ENCODE measurements around the gene RIPOR2.

RIPOR2 gene

DNA sequence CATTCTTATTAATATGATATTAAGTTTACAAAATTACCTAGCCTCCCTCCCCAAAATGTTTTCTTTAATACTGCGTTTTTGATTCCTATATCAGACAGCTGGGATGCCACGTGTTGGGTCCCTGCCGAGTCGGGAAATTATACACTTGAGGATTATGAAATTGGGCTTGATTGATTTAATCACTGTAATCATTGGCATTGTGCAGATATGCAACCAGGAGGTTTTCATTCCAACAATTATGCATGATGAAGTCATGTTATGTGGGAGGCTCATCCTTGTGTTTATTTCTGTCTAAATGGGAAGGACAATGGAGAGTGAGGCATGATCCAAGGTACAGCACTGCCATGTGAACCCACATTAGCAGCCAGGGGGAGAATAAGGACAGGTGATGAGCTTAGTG, 30.6 kb upstream of the RIPOR2 start:
- no peak for DNase-seq (ENCODE audit: extremely low read depth, low read depth)
- TF ChIP-seq, protein P1, sequence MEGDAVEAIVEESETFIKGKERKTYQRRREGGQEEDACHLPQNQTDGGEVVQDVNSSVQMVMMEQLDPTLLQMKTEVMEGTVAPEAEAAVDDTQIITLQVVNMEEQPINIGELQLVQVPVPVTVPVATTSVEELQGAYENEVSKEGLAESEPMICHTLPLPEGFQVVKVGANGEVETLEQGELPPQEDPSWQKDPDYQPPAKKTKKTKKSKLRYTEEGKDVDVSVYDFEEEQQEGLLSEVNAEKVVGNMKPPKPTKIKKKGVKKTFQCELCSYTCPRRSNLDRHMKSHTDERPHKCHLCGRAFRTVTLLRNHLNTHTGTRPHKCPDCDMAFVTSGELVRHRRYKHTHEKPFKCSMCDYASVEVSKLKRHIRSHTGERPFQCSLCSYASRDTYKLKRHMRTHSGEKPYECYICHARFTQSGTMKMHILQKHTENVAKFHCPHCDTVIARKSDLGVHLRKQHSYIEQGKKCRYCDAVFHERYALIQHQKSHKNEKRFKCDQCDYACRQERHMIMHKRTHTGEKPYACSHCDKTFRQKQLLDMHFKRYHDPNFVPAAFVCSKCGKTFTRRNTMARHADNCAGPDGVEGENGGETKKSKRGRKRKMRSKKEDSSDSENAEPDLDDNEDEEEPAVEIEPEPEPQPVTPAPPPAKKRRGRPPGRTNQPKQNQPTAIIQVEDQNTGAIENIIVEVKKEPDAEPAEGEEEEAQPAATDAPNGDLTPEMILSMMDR (IDR thresholded peaks at IDR 0.05; ENCODE audit: low read depth, low read length, missing control alignments): no peak
- no peak overlapping the region for H3K4me3 ChIP-seq (replicated peaks; ENCODE audit: low read depth, low read length)

DNA sequence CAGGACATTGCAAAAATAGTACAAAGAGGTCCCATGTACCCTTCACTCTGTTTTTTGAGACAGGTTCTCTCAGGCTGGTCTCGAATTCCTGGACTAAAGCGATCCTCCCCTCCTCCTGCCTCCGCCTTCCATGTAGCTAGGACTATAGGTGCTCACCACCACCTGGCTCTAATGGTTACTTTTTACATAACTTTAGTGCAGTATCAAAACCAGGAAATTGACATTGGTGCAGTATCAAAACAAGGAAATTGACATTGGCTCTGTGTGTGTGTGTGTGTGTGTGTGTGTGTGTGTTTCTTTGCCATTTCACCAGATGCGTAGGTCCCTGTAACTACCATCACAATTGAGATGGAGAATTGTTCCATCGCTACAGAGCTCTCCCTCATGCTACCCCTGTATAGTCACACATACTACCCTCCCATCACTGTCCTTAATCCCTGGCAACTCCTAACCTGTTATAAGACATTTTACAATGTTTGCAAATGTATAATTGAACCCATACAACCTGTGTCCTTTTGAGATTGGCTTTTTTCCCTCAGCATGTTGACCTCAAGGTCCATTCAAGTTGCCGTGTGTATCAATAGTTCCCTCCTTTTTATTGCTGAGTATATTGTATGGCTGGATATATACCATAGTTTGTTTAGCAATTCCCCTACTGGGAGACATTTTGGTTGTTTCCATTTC, 28.3 kb upstream of the RIPOR2 start:
- H3K4me3 ChIP-seq (replicated peaks; ENCODE audit: low read depth, low read length): no peak overlapping the region
- TF ChIP-seq, protein P1 (IDR thresholded peaks at IDR 0.05; ENCODE audit: low read depth, low read length, missing control alignments): no peak
- DNase-seq (ENCODE audit: extremely low read depth, low read depth): no peak

DNA sequence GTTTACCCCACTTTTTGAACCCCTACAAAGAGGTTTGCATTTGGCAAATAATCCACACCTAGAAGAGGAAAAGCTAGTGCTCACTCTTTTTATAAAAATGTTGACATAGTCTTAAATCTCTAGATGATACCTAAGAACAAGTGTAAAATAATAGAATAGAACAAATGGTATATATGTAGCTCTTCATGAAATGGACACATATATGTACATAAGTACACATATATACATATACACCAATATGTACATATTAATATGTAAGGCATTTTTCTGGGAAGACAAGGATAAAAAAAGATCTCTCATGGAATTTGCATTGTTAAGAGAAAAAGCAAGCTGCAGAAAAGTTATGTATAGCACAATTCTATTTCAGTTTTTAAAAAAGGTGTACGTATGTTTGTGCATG, 27.6 kb upstream of the RIPOR2 start:
- H3K4me3 ChIP-seq (replicated peaks; ENCODE audit: low read depth, low read length): no peak overlapping the region
- no peak for DNase-seq (ENCODE audit: extremely low read depth, low read depth)
- TF ChIP-seq, protein P1 (IDR thresholded peaks at IDR 0.05; ENCODE audit: low read depth, low read length, missing control alignments): no peak

DNA sequence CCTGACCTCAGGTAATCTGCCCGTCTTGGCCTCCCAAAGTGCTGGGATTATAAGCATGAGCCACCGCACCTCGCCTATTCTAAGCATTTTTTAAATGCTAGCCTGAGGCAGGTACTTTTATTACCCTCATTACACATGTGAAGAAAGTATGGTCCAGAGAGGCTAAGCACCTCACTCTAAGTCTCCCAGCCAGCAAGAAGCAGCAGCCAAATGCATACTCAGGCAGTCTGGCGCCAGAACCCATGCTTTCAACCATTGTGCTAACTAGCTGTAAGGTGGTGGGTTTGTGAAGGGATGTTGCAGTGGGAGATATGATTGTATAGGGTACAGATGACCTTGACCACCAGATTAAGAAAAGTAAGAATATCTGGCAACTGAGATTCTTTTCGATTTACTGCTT, 26.1 kb upstream of the RIPOR2 start:
- no peak overlapping the region for H3K4me3 ChIP-seq (replicated peaks; ENCODE audit: low read depth, low read length)
- TF ChIP-seq, protein P1 (IDR thresholded peaks at IDR 0.05; ENCODE audit: low read depth, low read length, missing control alignments): no peak
- DNase-seq (ENCODE audit: extremely low read depth, low read depth): no peak

DNA sequence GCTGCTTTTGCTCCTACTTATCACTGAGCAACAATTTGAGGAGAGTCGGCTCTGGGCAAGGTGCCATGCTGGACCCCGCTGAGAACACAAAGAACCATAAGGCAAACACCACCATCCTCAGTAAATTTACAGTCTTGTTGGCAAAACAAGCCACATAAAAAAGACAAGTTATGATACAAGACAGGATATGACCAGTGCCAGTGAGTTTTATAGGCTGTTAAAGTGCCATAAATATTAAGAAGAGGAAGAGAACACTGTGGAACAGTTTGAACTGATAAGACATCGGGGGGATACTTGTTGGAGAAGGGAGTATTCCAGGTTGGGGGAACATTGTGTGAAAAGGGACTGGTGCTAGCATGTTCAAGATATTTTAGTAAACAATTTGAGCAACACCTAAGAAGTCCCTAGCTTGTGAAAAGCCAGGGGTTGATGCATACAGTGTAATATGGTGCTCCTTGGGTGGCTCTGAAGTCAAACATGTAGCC, 25.3 kb upstream of the RIPOR2 start:
- no peak for DNase-seq (ENCODE audit: extremely low read depth, low read depth)
- no peak overlapping the region for H3K4me3 ChIP-seq (replicated peaks; ENCODE audit: low read depth, low read length)
- TF ChIP-seq, protein P1 (IDR thresholded peaks at IDR 0.05; ENCODE audit: low read depth, low read length, missing control alignments): no peak

DNA sequence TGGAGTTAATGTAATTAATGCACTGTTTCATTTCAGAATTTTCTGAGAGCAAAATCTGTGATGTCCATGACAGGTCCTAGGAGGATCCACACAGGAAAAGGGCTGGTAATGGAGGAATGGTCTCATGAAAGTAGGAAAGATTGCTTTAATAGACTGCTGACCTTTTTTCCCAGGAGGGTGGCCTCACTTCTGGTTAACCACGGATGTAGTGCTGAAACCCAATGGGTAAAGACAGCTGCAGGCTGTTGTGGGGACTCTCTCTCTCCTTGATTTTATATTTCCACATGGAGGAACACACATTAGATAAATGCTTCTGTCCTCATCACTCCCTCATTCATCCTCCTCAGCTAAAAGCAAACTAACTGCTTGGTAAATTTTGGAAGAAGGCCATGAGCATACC, 23.6 kb upstream of the RIPOR2 start:
- H3K4me3 ChIP-seq (replicated peaks; ENCODE audit: low read depth, low read length): no peak overlapping the region
- DNase-seq (ENCODE audit: extremely low read depth, low read depth): no peak
- TF ChIP-seq, protein P1 (IDR thresholded peaks at IDR 0.05; ENCODE audit: low read depth, low read length, missing control alignments): no peak

DNA sequence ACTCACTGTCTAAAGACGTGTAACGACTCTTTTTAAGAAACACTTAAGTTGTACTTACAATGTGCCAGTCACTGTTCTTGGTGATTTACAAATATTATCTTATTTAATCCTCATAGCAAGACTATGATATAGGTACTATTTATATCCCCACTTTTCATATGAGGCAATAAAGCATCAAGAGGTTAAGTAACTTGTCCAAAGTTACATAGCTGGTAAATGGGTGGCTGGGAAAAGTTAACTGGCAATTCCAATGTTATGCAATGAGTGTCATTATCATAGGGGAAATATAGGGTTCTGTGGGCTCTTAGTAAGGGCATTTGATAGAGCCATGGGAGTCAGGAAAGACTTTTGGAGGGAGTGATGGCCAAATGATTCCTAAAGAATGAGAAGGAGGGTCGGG, 21.4 kb upstream of the RIPOR2 start:
- TF ChIP-seq, protein P1 (IDR thresholded peaks at IDR 0.05; ENCODE audit: low read depth, low read length, missing control alignments): no peak
- no peak for DNase-seq (ENCODE audit: extremely low read depth, low read depth)
- no peak overlapping the region for H3K4me3 ChIP-seq (replicated peaks; ENCODE audit: low read depth, low read length)

Data from HFF-Myc (cell line).